Stimulated activated effector memory CD8-positive, alpha-beta T cell treated with anti-CD3 and anti-CD28 coated beads, Interleukin-12 subunit alpha, Interleukin-12 subunit beta, amount 100 ng/mL, for 72 hours (primary cell): ENCODE measurements around the gene RSRP1.

ENCODE experiments used
- ATAC-seq: fragments of 150-1000 bp; cut with Tn5 transposase; 2 replicates; pipeline ENCODE4 v1.10.0; 2021
- DNase-seq, 2 donors: peaks; one replicate each; pipeline ENCODE4 v3.0.0; 2021 to 2022; ENCODE audit warnings: low spot score in 2 of 2
- H3K27ac Mint-ChIP-seq: one replicate; pipeline ENCODE4 v1.8.0; 2022; ENCODE audit warnings: mild to moderate bottlenecking, mixed read lengths
- H3K36me3 Mint-ChIP-seq: one replicate; pipeline ENCODE4 v1.8.0; 2022; ENCODE audit warnings: mild to moderate bottlenecking, mixed read lengths
- H3K4me1 Mint-ChIP-seq: one replicate; pipeline ENCODE4 v1.8.0; 2022; ENCODE audit warnings: mixed read lengths
- H3K4me3 Mint-ChIP-seq: one replicate; pipeline ENCODE4 v1.8.0; 2022; ENCODE audit warnings: mild to moderate bottlenecking, mixed read lengths
- H3K9me3 Mint-ChIP-seq: one replicate; pipeline ENCODE4 v1.8.0; 2022; ENCODE audit warnings: mixed read lengths

Gene RSRP1

GRCh38 chr1:25194572-25195020 is 52.7 kb downstream of the RSRP1 start:
- Mint-ChIP-seq H3K9me3 (no peaks in the 10 kb centered on the region), H3K4me3 (no peak overlapping the region), H3K36me3 (no peaks in the 10 kb centered on the region), H3K4me1 (peaks cover 29% of the 10 kb centered on the region), H3K27ac (peak overlapping the region; percentile 56)
- ATAC-seq (no peak), DNase-seq (no peak)

GRCh38 chr1:25194054-25194453 is 53.2 kb downstream of the RSRP1 start:
- DNase-seq = no peak
- ATAC-seq = peak; percentile 40
- Mint-ChIP-seq H3K4me1 (peaks cover 29% of the 10 kb centered on the region), H3K4me3 (no peak overlapping the region), H3K9me3 (no peaks in the 10 kb centered on the region), H3K27ac (peak overlapping the region; percentile 56), H3K36me3 (no peaks in the 10 kb centered on the region)

GRCh38 chr1:25193229-25193628 is 54.0 kb downstream of the RSRP1 start:
- no peak overlapping the region for H3K27ac Mint-ChIP-seq
- ATAC-seq (no peak), DNase-seq (no peak)
- no peaks in the 10 kb centered on the region for H3K9me3 Mint-ChIP-seq
- no peak overlapping the region for H3K4me3 Mint-ChIP-seq
- H3K36me3 Mint-ChIP-seq = no peaks in the 10 kb centered on the region
- peaks cover 21% of the 10 kb centered on the region for H3K4me1 Mint-ChIP-seq
